ENCODE measurements around the gene DCUN1D5. TPM values are rescaled to one million over a fixed set of nuclear protein-coding genes. Genes with fewer than 3 reads are reported as not detected.

DCUN1D5 gene
- total and polyA plus RNA-seq, 9 of the 15 experiments (the other 6 are each of a cell fraction or from before 2014, with no cell fraction given) = 38.4 to 242 (median 115) TPM

- TF ChIP-seq ZNF561 (CRISPR knock-in tag; conservative IDR thresholded peaks at IDR 0.05) = no peak
- TF ChIP-seq TAF1 (IDR thresholded peaks at IDR 0.05; ENCODE audit: control insufficient read depth, extremely low read depth, insufficient read depth, low read length, severe bottlenecking) = no peak
- TF ChIP-seq ZNF324 (CRISPR knock-in tag; IDR thresholded peaks at IDR 0.05) = no peak
- TF ChIP-seq ESRRA (IDR thresholded peaks at IDR 0.05; ENCODE audit: borderline replicate concordance, low read depth) = no peak
- TF ChIP-seq NRF1 (conservative IDR thresholded peaks at IDR 0.05 in 1 of 2, IDR thresholded peaks at IDR 0.05 in 1 of 2) = no peak
- TF ChIP-seq ZNF224 (CRISPR knock-in tag; IDR thresholded peaks at IDR 0.05) = no peak
- no peak for TF ChIP-seq HMGXB4 (CRISPR knock-in tag; IDR thresholded peaks at IDR 0.05)
- no peak for TF ChIP-seq SMAD1 (IDR thresholded peaks at IDR 0.05; ENCODE audit: low read depth, low read length, partially characterized antibody)
- no peak for TF ChIP-seq TEAD1 (CRISPR knock-in tag; IDR thresholded peaks at IDR 0.05)
- no peak for TF ChIP-seq CBFA2T3 (IDR thresholded peaks at IDR 0.05)
- TF ChIP-seq CHD2 (IDR thresholded peaks at IDR 0.05; ENCODE audit: low read depth, low read length) = no peak
- no peak for TF ChIP-seq TAF7 (tag; IDR thresholded peaks at IDR 0.05)
- TF ChIP-seq HCFC1 (IDR thresholded peaks at IDR 0.05; ENCODE audit: low read depth, low read length) = no peak
- no peak for TF ChIP-seq ARID3A (IDR thresholded peaks at IDR 0.05; ENCODE audit: borderline replicate concordance, low read depth, low read length)
- BruUV-seq (replicated peaks) = no TSS peak
- no peak for FAIRE-seq
- H2AFZ ChIP-seq (ENCODE audit: low read depth, low read length) = no peak overlapping the region
- ChIA-PET POLR2A (no interaction called here), CTCF (ENCODE audit: low intra/inter-chr PET ratio) (no interaction called here)
- H3K36me3 ChIP-seq (ENCODE audit: control insufficient read depth, insufficient read depth, low read length) = no peaks in the 10 kb centered on the region
- no peaks in the 10 kb centered on the region for H3K9me1 ChIP-seq (ENCODE audit: control insufficient read depth, insufficient read depth, low read length)
- in situ Hi-C loops (cut with MboI) = no loop called here
- no peak for DNase-seq (ENCODE audit: extremely low read depth in 1 of 4, low spot score in 3 of 4)
- no peaks in the 10 kb centered on the region for H3K79me2 ChIP-seq (ENCODE audit: control insufficient read depth, insufficient read depth, low read length)
- H3K4me3 ChIP-seq = no peak overlapping the region
- no peak overlapping the region for H3K4me2 ChIP-seq (ENCODE audit: insufficient read depth, low read length)
- no peaks in the 10 kb centered on the region for H3K9me3 ChIP-seq (replicated peaks; ENCODE audit: control insufficient read depth, insufficient read depth, low read depth, low read length)
- H3K27ac ChIP-seq (ENCODE audit: extremely low read depth, low read depth, low read length) = no peak overlapping the region
- intact Hi-C loops (cut with micrococcal nuclease) = no loop called here
- no peak for ATAC-seq
- no peaks in the 10 kb centered on the region for H3K4me1 ChIP-seq (replicated peaks in 1 of 2; ENCODE audit: control insufficient read depth in 2 of 2, insufficient read depth in 2 of 2, low read length in 2 of 2)
- WGBS (ENCODE audit: insufficient coverage, low coverage, missing lambda C conversion rate) = 0% methylated on average over 3 of the region's 3 CpGs
- H3K27me3 ChIP-seq (ENCODE audit: control insufficient read depth in 2 of 2, insufficient read depth in 2 of 2, low read length in 2 of 2) = no peaks in the 10 kb centered on the region
- H4K20me1 ChIP-seq (replicated peaks; ENCODE audit: control insufficient read depth, insufficient read depth, low read length) = no peaks in the 10 kb centered on the region
- no peak overlapping the region for H3K9ac ChIP-seq (ENCODE audit: insufficient read depth in 1 of 2, low read depth in 2 of 2, low read length in 2 of 2)
These were observed 67.9 kb downstream of the DCUN1D5 start for GRCh38 chr11:103024086-103024485.
